Measurements from ENCODE around the gene UGT1A5. TPM values are rescaled to one million over a fixed set of nuclear protein-coding genes. Genes with fewer than 3 reads are reported as not detected.

The UGT1A5 gene
- total and polyA plus RNA-seq, 2 of the 13 experiments (the other 11 are each of a cell fraction or from before 2014, with no cell fraction given): not detected

GRCh38 chr2:233811087-233811486, 98.4 kb downstream of the UGT1A5 start:
- no peak overlapping the region for H3K4me2 ChIP-seq (ENCODE audit: low read depth, low read length)
- no peaks in the 10 kb centered on the region for H3K79me2 ChIP-seq (ENCODE audit: insufficient read depth, low read length)
- H3K36me3 ChIP-seq (replicated peaks in 1 of 2; ENCODE audit: control insufficient read depth in 1 of 2, insufficient read depth in 2 of 2, low read length in 2 of 2): no peaks in the 10 kb centered on the region
- no peaks in the 10 kb centered on the region for H4K20me1 ChIP-seq (ENCODE audit: insufficient read depth, low read length)
- POLR2A ChIA-PET: no interaction called here
- no TSS peak for BruUV-seq (replicated peaks)
- peaks cover 0 to 38% of the 10 kb centered on the region in 2 experiments; a peak in 3 of 5 replicates for H3K27me3 ChIP-seq (ENCODE audit: control insufficient read depth in 1 of 2, insufficient read depth in 2 of 2, low read length in 2 of 2)
- H3K9ac ChIP-seq (ENCODE audit: insufficient read depth, low read depth, low read length): no peak overlapping the region
- FAIRE-seq: no peak
- H2AFZ ChIP-seq (ENCODE audit: low read length): no peak overlapping the region
- H3K4me3 ChIP-seq (replicated peaks in 1 of 3; ENCODE audit: insufficient read depth in 1 of 3, low read depth in 2 of 3, low read length in 3 of 3): no peak overlapping the region
- ATAC-seq: no peak
- CTCF ChIA-PET (ENCODE audit: low intra/inter-chr PET ratio, low total read pairs): no interaction called here
- H3K4me1 ChIP-seq (ENCODE audit: insufficient read depth, low read length): no peaks in the 10 kb centered on the region
- 42% methylated on average over 4 of the region's 4 CpGs for WGBS (ENCODE audit: low lambda C conversion rate)
- intact Hi-C loops (cut with micrococcal nuclease; ENCODE audit: unreplicated experiment): no loop called here
- in situ Hi-C loops (cut with HindIII; ENCODE audit: extremely low pct_ligation_motif_present, low pct_unique_long_range_greater_than_20kb): no loop called here
- no peak overlapping the region for H3K27ac ChIP-seq (ENCODE audit: extremely low read length, insufficient read depth, low read length)
- TF ChIP-seq ZFP36L1 (CRISPR knock-in tag; IDR thresholded peaks at IDR 0.05) (no peak), ZNF354B (CRISPR knock-in tag; IDR thresholded peaks at IDR 0.05) (no peak), ZNF704 (CRISPR knock-in tag; IDR thresholded peaks at IDR 0.05; ENCODE audit: borderline replicate concordance) (no peak), PPARG (CRISPR knock-in tag; conservative IDR thresholded peaks at IDR 0.05) (no peak), ZNF230 (CRISPR knock-in tag; IDR thresholded peaks at IDR 0.05) (no peak), RAD21 (CRISPR knock-in tag; IDR thresholded peaks at IDR 0.05) (no peak), ZNF18 (CRISPR knock-in tag; IDR thresholded peaks at IDR 0.05; ENCODE audit: insufficient replicate concordance) (no peak)
- DNase-seq (ENCODE audit: low spot score): no peak
- H3K9me3 ChIP-seq (ENCODE audit: low read length): no peaks in the 10 kb centered on the region

Measured in HepG2 (cell line).